Hepatocyte (in vitro differentiated cells): ENCODE measurements around the gene TANC1.

Source experiments
- EZH2 ChIP-seq: fragments of 200-600 bp; sonication (generic); IDR thresholded peaks from 2 replicates; pipeline ENCODE4 v1.6.1; 2016; ENCODE audit warnings: antibody characterized with exemption, mild to moderate bottlenecking, borderline replicate concordance
- EZH2phosphoT487 ChIP-seq: fragments of 200-600 bp; sonication (generic); IDR thresholded peaks from one replicate; pipeline ENCODE4 v1.6.1; 2018; ENCODE audit warnings: antibody characterized with exemption, mild to moderate bottlenecking, low read depth, moderate library complexity; ENCODE audit not compliant: unreplicated experiment, severe bottlenecking
- TF ChIP-seq, protein P1 (sequence below): fragments of 200-600 bp; sonication (generic); IDR thresholded peaks from 2 replicates; pipeline ENCODE4 v1.5.1; 2016; ENCODE audit warnings: antibody characterized with exemption, mild to moderate bottlenecking; ENCODE audit not compliant: poor library complexity

GRCh38 chr2:159249990-159250715, 281.7 kb downstream of the TANC1 start:
- TF ChIP-seq, protein P1, sequence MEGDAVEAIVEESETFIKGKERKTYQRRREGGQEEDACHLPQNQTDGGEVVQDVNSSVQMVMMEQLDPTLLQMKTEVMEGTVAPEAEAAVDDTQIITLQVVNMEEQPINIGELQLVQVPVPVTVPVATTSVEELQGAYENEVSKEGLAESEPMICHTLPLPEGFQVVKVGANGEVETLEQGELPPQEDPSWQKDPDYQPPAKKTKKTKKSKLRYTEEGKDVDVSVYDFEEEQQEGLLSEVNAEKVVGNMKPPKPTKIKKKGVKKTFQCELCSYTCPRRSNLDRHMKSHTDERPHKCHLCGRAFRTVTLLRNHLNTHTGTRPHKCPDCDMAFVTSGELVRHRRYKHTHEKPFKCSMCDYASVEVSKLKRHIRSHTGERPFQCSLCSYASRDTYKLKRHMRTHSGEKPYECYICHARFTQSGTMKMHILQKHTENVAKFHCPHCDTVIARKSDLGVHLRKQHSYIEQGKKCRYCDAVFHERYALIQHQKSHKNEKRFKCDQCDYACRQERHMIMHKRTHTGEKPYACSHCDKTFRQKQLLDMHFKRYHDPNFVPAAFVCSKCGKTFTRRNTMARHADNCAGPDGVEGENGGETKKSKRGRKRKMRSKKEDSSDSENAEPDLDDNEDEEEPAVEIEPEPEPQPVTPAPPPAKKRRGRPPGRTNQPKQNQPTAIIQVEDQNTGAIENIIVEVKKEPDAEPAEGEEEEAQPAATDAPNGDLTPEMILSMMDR = no peak
- TF ChIP-seq EZH2 = no peak
- TF ChIP-seq EZH2phosphoT487 = no peak
